ENCODE data around the gene MAGOH.

GRCh38 chr1:53285546-53285945 lies 47.2 kb upstream of the MAGOH start:
- TF ChIP-seq CTCF (IDR thresholded peaks at IDR 0.05 in 8 of 11, conservative IDR thresholded peaks at IDR 0.05 in 3 of 11) (no peak), POLR2AphosphoS5 (IDR thresholded peaks at IDR 0.05) (no peak)

Measured in spleen (tissue), 7 donors.